Upper lobe of left lung (tissue), 6 donors: ENCODE data around the gene APP. TPM values are rescaled to one million over a fixed set of nuclear protein-coding genes. Genes with fewer than 3 reads are reported as not detected.

Experiments used
- ATAC-seq, 2 donors: fragments of 200-7000 bp; cut with Tn5 transposase; one replicate each; pipeline ENCODE4 v1.9.1; 2022; ENCODE audit warnings: mild to moderate bottlenecking in 2 of 2, moderate library complexity in 2 of 2; ENCODE audit not compliant: low FRiP score in 2 of 2
- DNase-seq, 2 donors: peaks; one replicate each; pipeline ENCODE4 v3.0.0-alpha.2; 2019 to 2020
- H3K27ac ChIP-seq, 4 donors: fragments of 200-600 bp; sonication (generic); one replicate each; pipeline ENCODE4 v1.5.1; 2016 to 2019
- H3K27me3 ChIP-seq, 4 donors: fragments of 200-600 bp; sonication (generic); one replicate each; pipeline ENCODE4 v1.5.1; 2017 to 2019
- H3K36me3 ChIP-seq, 4 donors: fragments of 200-600 bp; sonication (generic); one replicate each; pipeline ENCODE4 v1.5.1; 2016 to 2019
- H3K4me1 ChIP-seq, 4 donors: fragments of 200-600 bp; sonication (generic); one replicate each; pipeline ENCODE4 v1.5.1; 2018 to 2019
- H3K4me3 ChIP-seq, 4 donors: fragments of 200-600 bp; sonication (generic); one replicate each; pipeline ENCODE4 v1.5.1; 2017 to 2019; ENCODE audit warnings: mild to moderate bottlenecking in 2 of 4, moderate library complexity in 1 of 4
- H3K9me3 ChIP-seq, 4 donors: fragments of 200-600 bp; sonication (generic); one replicate each; pipeline ENCODE4 v1.5.1; 2018 to 2019
- EP300 ChIP-seq, 4 donors: sonication (generic); formaldehyde crosslinking; IDR thresholded peaks; one replicate each; pipeline ENCODE4 v1.5.1; 2017; ENCODE audit warnings: antibody characterized with exemption in 4 of 4, control low read depth in 2 of 4
- POLR2A ChIP-seq, 4 donors: fragments of 450-650 bp; IDR thresholded peaks; one replicate each; pipeline ENCODE4 v1.5.1; 2016 to 2017; ENCODE audit warnings: antibody characterized with exemption in 4 of 4, mild to moderate bottlenecking in 2 of 4
- POLR2AphosphoS5 ChIP-seq, 2 donors: sonication (generic); formaldehyde crosslinking; IDR thresholded peaks; one replicate each; pipeline ENCODE4 v1.5.1; 2017; ENCODE audit warnings: antibody characterized with exemption in 2 of 2
- WGBS, 2 donors: methylation state at CpG; one replicate each; pipeline ENCODE4 v1.1.5; 2017 to 2018; 5-methylcytosine and 5-hydroxymethylcytosine counted together
- total RNA-seq, 6 donors: library from RNA; depleted of rRNA in 4 of 6; stranded (reverse); fragments of >200 nt in 4 of 6; gene quantifications; one replicate each; pipeline versions ENCODE4 v1.1.0 to v1.2.1, GENCODE V29; 2016 to 2021
- TF ChIP-seq, protein P1 (sequence below), 6 experiments: fragments of 450-650 bp in 4 of 6; fragments of 200-600 bp in 2 of 6; sonication (generic) in 2 of 6; IDR thresholded peaks; one replicate each; pipeline ENCODE4 v1.5.1; 2016 to 2019; ENCODE audit warnings: antibody characterized with exemption in 6 of 6
- donor health status: DM: no; HTN: no; CAD: no; lungs with moderate emphysema.
- donor health status: DM: no; HTN: yes; CAD: no; lungs with severe emphysema.

APP gene
- total RNA-seq, 6 donors from 2014 or later: 177 to 444 (median 391) TPM

DNA sequence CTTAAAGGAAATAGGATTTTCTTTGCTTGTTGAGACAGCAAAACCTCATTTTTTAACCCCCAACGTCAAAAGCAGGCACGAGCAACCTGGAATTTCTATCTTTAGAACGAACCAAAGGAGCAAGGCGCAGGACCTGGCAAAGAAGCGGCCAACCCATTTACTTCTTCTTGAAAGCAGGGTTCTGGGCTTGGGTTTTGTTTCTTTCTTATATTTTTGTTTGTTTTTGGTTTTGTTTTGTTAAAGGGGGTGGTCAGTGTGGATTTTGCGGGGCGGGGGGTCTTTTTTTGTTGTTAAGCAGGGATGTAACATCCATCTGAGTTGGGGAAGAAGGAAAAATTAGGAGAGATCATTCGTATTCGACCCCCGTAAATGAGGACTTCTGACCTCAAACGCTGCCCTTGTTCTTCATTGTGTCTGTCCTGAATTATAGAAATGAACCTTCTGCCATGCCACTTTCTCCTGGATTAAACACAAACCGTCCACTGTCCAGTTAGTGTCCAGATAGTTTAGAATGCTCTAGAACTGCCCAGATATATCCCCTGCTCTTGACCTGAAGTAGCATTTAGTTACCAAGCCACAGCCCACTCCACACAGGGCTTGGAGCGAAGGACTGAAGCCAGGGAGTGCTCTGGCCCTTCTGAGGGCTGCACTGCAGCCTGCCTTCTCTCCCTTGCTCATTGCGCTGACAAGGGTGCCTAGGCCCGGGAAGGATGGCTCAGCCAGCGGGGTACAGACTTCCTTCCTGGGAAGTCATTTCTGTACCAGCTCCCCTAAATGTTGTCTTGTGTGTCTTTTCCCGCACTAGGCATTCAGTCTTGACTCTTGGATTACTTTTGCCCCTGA, 909 bp upstream of the APP start:
- peak overlapping the region in 3 of 4 donors; percentile 81 to 90 (median 88) for H3K27ac ChIP-seq
- no peak for ATAC-seq
- 48 to 59% methylated on average over 17 of the region's 17 CpGs for WGBS, 2 donors

DNA sequence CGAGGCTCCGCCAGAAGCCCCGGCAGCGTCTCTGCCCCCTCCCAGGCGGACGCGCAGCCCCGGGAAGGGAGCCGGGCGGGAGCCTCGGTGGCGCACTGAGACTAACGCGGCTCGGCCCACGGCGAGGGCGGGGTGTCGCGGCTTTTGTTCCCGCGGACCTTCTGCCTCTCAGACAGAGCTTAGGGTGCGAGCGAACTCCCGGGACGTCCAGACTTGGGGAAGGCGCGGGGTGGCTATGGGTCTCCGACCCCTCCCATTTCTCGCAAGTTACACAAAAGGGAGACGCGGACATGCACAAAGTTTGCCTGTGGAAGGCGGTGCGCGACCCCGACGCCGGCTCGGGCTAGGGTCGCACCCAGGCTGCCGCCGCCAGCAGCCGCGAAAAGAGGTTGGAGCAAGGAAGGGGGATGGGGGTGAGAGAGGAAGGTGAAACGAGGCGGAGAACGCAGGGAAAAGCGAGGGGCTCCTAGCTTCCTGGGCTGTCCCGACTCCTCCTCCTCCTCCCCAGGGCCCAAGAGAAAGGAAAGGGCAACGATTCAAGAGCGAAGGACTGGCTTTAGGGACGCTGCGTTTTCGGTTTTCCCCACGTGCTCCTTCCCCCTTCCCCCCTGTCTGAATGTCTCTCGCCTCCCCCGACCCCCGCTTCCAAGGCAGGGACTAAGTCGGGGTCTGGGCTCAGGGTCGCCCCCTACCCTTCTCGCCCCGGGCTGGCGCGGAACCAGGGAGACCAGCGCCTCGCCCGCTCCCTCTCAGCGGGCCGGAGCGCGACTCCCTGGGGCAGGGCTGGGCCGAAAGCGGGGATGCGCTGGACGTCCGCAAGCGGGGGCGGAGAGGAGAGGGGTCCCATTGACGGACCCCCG, 729 bp downstream of the APP start:
- Histone ChIP-seq H3K4me1 (peaks cover 19 to 34% (median 26%) of the 10 kb centered on the region in 4 donors), H3K27me3 (no peaks in the 10 kb centered on the region), H3K27ac (peak overlapping the region; percentile 81 to 90 (median 86)), H3K36me3 (no peaks in the 10 kb centered on the region), H3K4me3 (peak overlapping the region; percentile 63 to 98 (median 92)), H3K9me3 (no peaks in the 10 kb centered on the region)
- TF ChIP-seq POLR2A (IDR thresholded peaks at IDR 0.05) (peak in 2 of 4 donors; percentile 26 to 47), EP300 (IDR thresholded peaks at IDR 0.05) (no peak)
- DNase-seq (peak; percentile 47 to 92), ATAC-seq (peak; percentile 82 to 84)
- 1% methylated on average over 37 to 70 of the region's 80 CpGs for WGBS, 2 donors

More for the DNA sequence above, 909 bp upstream of the APP start:
- Histone ChIP-seq H3K4me3 (peak overlapping the region in 3 of 4 donors; percentile 63 to 98 (median 90)), H3K4me1 (peaks cover 5 to 32% (median 23%) of the 10 kb centered on the region in 4 donors), H3K36me3 (no peaks in the 10 kb centered on the region), H3K27me3 (no peaks in the 10 kb centered on the region), H3K9me3 (no peaks in the 10 kb centered on the region)
- DNase-seq: peak in 1 of 2 donors; percentile 23
- TF ChIP-seq POLR2A (IDR thresholded peaks at IDR 0.05) (no peak), EP300 (IDR thresholded peaks at IDR 0.05) (no peak), POLR2AphosphoS5 (IDR thresholded peaks at IDR 0.05) (no peak)
- TF ChIP-seq, protein P1, sequence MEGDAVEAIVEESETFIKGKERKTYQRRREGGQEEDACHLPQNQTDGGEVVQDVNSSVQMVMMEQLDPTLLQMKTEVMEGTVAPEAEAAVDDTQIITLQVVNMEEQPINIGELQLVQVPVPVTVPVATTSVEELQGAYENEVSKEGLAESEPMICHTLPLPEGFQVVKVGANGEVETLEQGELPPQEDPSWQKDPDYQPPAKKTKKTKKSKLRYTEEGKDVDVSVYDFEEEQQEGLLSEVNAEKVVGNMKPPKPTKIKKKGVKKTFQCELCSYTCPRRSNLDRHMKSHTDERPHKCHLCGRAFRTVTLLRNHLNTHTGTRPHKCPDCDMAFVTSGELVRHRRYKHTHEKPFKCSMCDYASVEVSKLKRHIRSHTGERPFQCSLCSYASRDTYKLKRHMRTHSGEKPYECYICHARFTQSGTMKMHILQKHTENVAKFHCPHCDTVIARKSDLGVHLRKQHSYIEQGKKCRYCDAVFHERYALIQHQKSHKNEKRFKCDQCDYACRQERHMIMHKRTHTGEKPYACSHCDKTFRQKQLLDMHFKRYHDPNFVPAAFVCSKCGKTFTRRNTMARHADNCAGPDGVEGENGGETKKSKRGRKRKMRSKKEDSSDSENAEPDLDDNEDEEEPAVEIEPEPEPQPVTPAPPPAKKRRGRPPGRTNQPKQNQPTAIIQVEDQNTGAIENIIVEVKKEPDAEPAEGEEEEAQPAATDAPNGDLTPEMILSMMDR (IDR thresholded peaks at IDR 0.05): no peak

DNA sequence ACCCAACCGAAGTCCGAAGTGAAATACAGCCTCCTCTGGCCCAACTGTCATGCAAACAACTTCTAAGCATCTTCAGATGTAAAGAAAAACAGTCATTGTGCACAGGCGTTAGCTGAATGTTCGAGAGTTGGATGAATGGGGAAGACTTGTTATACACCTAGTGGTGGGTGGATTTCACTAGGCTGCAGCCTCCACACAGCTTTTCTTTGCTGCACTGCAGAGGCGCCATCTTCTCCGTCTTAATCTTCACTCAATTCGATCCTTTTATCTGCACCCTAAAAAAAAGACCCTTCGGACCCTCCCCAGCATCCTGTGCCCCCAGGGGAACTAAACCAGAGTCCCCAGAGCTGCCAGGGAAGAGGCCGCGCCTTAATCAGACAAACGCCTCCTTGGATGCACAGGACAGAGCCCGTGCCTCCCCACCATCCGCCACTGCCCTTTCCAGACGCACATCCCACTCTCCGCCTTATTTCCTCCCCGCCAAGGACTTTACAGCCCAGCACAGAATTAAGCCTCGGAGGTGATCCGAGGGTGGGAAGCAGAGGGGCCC, 1.4 kb downstream of the APP start:
- DNase-seq: peak in 1 of 2 donors; percentile 36
- Histone ChIP-seq H3K27ac (peak overlapping the region; percentile 81 to 90 (median 86)), H3K9me3 (no peaks in the 10 kb centered on the region), H3K4me1 (peaks cover 19 to 34% (median 26%) of the 10 kb centered on the region in 4 donors), H3K27me3 (no peaks in the 10 kb centered on the region), H3K36me3 (no peaks in the 10 kb centered on the region), H3K4me3 (peak overlapping the region; percentile 63 to 98 (median 92))
- 1% methylated on average over 18 of the region's 18 CpGs for WGBS, 2 donors
- TF ChIP-seq POLR2AphosphoS5 (IDR thresholded peaks at IDR 0.05) (no peak), POLR2A (IDR thresholded peaks at IDR 0.05) (no peak), EP300 (IDR thresholded peaks at IDR 0.05) (no peak)
- TF ChIP-seq, protein P1 (IDR thresholded peaks at IDR 0.05): peak in 4 of 6 experiments; percentile 14 to 36 (median 25)
- ATAC-seq: peak; percentile 65 to 67

DNA sequence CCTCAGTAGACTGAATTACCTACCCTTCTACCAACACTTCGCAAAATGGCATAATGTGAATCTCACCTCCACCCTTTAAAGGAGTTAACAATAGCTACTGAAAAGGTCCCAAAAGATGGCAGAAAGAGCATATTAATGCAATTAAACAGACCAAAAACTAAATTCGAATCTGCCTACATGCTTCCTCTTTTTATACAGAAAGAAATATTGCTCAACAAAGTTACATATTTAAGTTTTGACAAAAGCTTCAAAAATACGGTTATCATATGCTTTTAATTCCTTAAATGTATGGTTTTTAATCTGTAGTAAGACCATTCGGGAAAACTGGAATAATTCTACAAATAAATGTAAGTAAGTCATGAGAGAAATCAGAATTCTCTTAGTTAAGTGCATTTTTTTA, 2.2 kb downstream of the APP start:
- peaks cover 19 to 34% (median 26%) of the 10 kb centered on the region in 4 donors for H3K4me1 ChIP-seq
- H3K4me3 ChIP-seq: peak overlapping the region in 3 of 4 donors; percentile 63 to 98 (median 90)
- peak overlapping the region in 3 of 4 donors; percentile 85 to 90 (median 88) for H3K27ac ChIP-seq
- TF ChIP-seq EP300 (IDR thresholded peaks at IDR 0.05) (no peak), POLR2A (IDR thresholded peaks at IDR 0.05) (no peak), POLR2AphosphoS5 (IDR thresholded peaks at IDR 0.05) (no peak)
- TF ChIP-seq, protein P1 (IDR thresholded peaks at IDR 0.05): no peak
- WGBS, 2 donors: 43 to 52% methylated on average over 4 of the region's 4 CpGs
- no peaks in the 10 kb centered on the region for H3K27me3 ChIP-seq
- no peaks in the 10 kb centered on the region for H3K36me3 ChIP-seq
- DNase-seq: no peak
- no peak for ATAC-seq
- no peaks in the 10 kb centered on the region for H3K9me3 ChIP-seq
